IMR-90 (cell line): Measurements from ENCODE around the gene IKZF3. TPM values are rescaled to one million over a fixed set of nuclear protein-coding genes. Genes with fewer than 3 reads are reported as not detected.

Experiments
- ATAC-seq: fragments of 200-7000 bp; cut with Tn5 transposase; 2 replicates; pipeline ENCODE4 v1.9.1; 2020; ENCODE audit warnings: low read depth, mild to moderate bottlenecking, moderate library complexity
- BruUV-seq: library from RNA; stranded (reverse); fragments of 400-500 nt; replicated peaks from 2 replicates; lab custom pipeline; 2021; lab: Mats Ljungman, UMichigan
- CTCF ChIA-PET: fragments of 300-600 bp; formaldehyde crosslinking; extraction: SDS; loops from one replicate; lab custom pipeline; 2021; ENCODE audit warnings: antibody characterized with exemption; lab: Yijun Ruan, JAX
- POLR2A ChIA-PET: fragments of 300-600 bp; sonication (Branson Sonifier 250); formaldehyde crosslinking; loops from one replicate; lab custom pipeline; 2022; ENCODE audit warnings: antibody characterized with exemption; ENCODE audit not compliant: unreplicated experiment; lab: Charles Lee
- DNase-seq: peaks from one replicate; pipeline ENCODE4 v3.0.0; 2013
- H2AFZ ChIP-seq: replicated peaks from 2 replicates; pipeline ENCODE3; 2013; ENCODE audit warnings: low read length, mild to moderate bottlenecking; ENCODE audit not compliant: poor library complexity
- H2AK5ac ChIP-seq: 2 replicates; pipeline ENCODE4 v1.6.1; 2013; ENCODE audit warnings: low read depth, low read length, inconsistent platforms
- H2AK9ac ChIP-seq: replicated peaks from 2 replicates; pipeline ENCODE3; 2013; ENCODE audit warnings: mild to moderate bottlenecking, low read depth, low read length, moderate library complexity; ENCODE audit not compliant: poor library complexity
- H2BK120ac ChIP-seq: 2 replicates; pipeline ENCODE4 v1.6.1; 2013; ENCODE audit warnings: low read depth, low read length, inconsistent platforms
- H2BK15ac ChIP-seq: 3 replicates; pipeline ENCODE4 v1.6.1; 2013; ENCODE audit warnings: low read depth, low read length, inconsistent platforms
- H2BK20ac ChIP-seq: 2 replicates; pipeline ENCODE4 v1.6.1; 2013; ENCODE audit warnings: low read depth, mild to moderate bottlenecking, inconsistent platforms, low read length, moderate library complexity
- H2BK5ac ChIP-seq: 2 replicates; pipeline ENCODE4 v1.6.1; 2013; ENCODE audit warnings: mild to moderate bottlenecking, low read depth, low read length, inconsistent platforms; ENCODE audit not compliant: poor library complexity, severe bottlenecking
- H3K14ac ChIP-seq: replicated peaks from 2 replicates; pipeline ENCODE4 v1.6.1; 2013; ENCODE audit warnings: low read depth, low read length, inconsistent platforms
- H3K18ac ChIP-seq: 2 replicates; pipeline ENCODE4 v1.6.1; 2013; ENCODE audit warnings: low read depth, low read length, control low read depth
- H3K23ac ChIP-seq: 2 replicates; pipeline ENCODE4 v1.6.1; 2013; ENCODE audit warnings: low read depth, low read length, inconsistent platforms
- H3K27ac ChIP-seq: 2 replicates; pipeline ENCODE4 v1.5.1; 2013; ENCODE audit warnings: mild to moderate bottlenecking, control low read depth, low read length; ENCODE audit not compliant: insufficient read depth
- H3K27me3 ChIP-seq: 2 replicates; pipeline ENCODE4 v1.6.1; 2013; ENCODE audit warnings: low read length; ENCODE audit not compliant: control insufficient read depth, insufficient read depth
- H3K36me3 ChIP-seq: 2 replicates; pipeline ENCODE4 v1.6.1; 2013; ENCODE audit warnings: low read length, mixed read lengths; ENCODE audit not compliant: control insufficient read depth, insufficient read depth
- H3K4ac ChIP-seq: 2 replicates; pipeline ENCODE4 v1.6.1; 2013; ENCODE audit warnings: low read depth, low read length, inconsistent platforms
- H3K4me1 ChIP-seq: 2 replicates; pipeline ENCODE4 v1.6.1; 2013; ENCODE audit warnings: low read length, mixed read lengths; ENCODE audit not compliant: control insufficient read depth, insufficient read depth
- H3K4me2 ChIP-seq: 2 replicates; pipeline ENCODE4 v1.6.1; 2013; ENCODE audit warnings: low read depth, mild to moderate bottlenecking, control low read depth, low read length, moderate library complexity
- H3K4me3 ChIP-seq: 2 replicates; pipeline ENCODE4 v1.5.1; 2013; ENCODE audit warnings: low read depth, mild to moderate bottlenecking, control low read depth, low read length, moderate library complexity; ENCODE audit not compliant: insufficient read depth
- H3K56ac ChIP-seq: 2 replicates; pipeline ENCODE4 v1.6.1; 2013; ENCODE audit warnings: low read length, inconsistent platforms; ENCODE audit not compliant: insufficient read depth; ENCODE audit errors: extremely low read depth
- H3K79me1 ChIP-seq, 2 experiments: 2 replicates each; pipeline ENCODE4 v1.6.1; 2013; ENCODE audit warnings: low read length in 2 of 2, inconsistent platforms in 1 of 2, low read depth in 1 of 2
- H3K9ac ChIP-seq: 2 replicates; pipeline ENCODE4 v1.6.1; 2013; ENCODE audit warnings: low read depth, low read length, control low read depth
- H3K9me1 ChIP-seq: 2 replicates; pipeline ENCODE4 v1.6.1; 2013; ENCODE audit warnings: low read length, inconsistent platforms; ENCODE audit not compliant: insufficient read depth
- H3K9me3 ChIP-seq: 2 replicates; pipeline ENCODE4 v1.6.1; 2013; ENCODE audit warnings: low read length; ENCODE audit not compliant: control insufficient read depth, insufficient read depth
- H4K20me1 ChIP-seq: 2 replicates; pipeline ENCODE4 v1.6.1; 2013; ENCODE audit warnings: low read length, inconsistent platforms; ENCODE audit not compliant: insufficient read depth
- H4K5ac ChIP-seq: 2 replicates; pipeline ENCODE4 v1.6.1; 2013; ENCODE audit warnings: mild to moderate bottlenecking, low read depth, low read length, control low read depth
- H4K8ac ChIP-seq, 2 experiments: 2 replicates each; pipeline ENCODE4 v1.6.1; 2013; ENCODE audit warnings: low read depth in 2 of 2, low read length in 2 of 2, control low read depth in 1 of 2, inconsistent platforms in 1 of 2
- H4K91ac ChIP-seq: 2 replicates; pipeline ENCODE4 v1.6.1; 2013; ENCODE audit warnings: low read depth, low read length, inconsistent platforms; ENCODE audit not compliant: insufficient read depth
- BHLHE40 ChIP-seq: fragments of 150-350 bp; IDR thresholded peaks from 2 replicates; pipeline ENCODE4 v1.6.1; 2016; ENCODE audit warnings: mild to moderate bottlenecking, low read depth, low read length
- CEBPB ChIP-seq: IDR thresholded peaks from 2 replicates; pipeline ENCODE4 v1.6.1; 2012; ENCODE audit warnings: low read depth, low read length, improper control_type of control experiment
- CHD1 ChIP-seq: IDR thresholded peaks from 2 replicates; pipeline ENCODE4 v1.6.1; 2012; ENCODE audit warnings: low read depth, low read length, improper control_type of control experiment
- ELK1 ChIP-seq: fragments of 150-350 bp; IDR thresholded peaks from 2 replicates; pipeline ENCODE4 v1.6.1; 2016; ENCODE audit warnings: low read depth, mild to moderate bottlenecking, low read length, moderate library complexity, borderline replicate concordance
- FOS ChIP-seq: fragments of 150-350 bp; IDR thresholded peaks from 2 replicates; pipeline ENCODE4 v1.6.1; 2016; ENCODE audit warnings: low read depth, low read length
- MAFK ChIP-seq: IDR thresholded peaks from 2 replicates; pipeline ENCODE4 v1.6.1; 2012; ENCODE audit warnings: low read depth, low read length, improper control_type of control experiment
- MAZ ChIP-seq: IDR thresholded peaks from 2 replicates; pipeline ENCODE4 v1.6.1; 2012; ENCODE audit warnings: low read depth, mild to moderate bottlenecking, low read length, improper control_type of control experiment, moderate library complexity, borderline replicate concordance
- MXI1 ChIP-seq: IDR thresholded peaks from 2 replicates; pipeline ENCODE4 v1.6.1; 2012; ENCODE audit warnings: low read depth, mild to moderate bottlenecking, low read length, moderate library complexity, borderline replicate concordance
- NFE2L2 ChIP-seq: fragments of 150-350 bp; IDR thresholded peaks from 2 replicates; pipeline ENCODE4 v1.6.1; 2016; ENCODE audit warnings: low read depth, mild to moderate bottlenecking, low read length
- POLR2A ChIP-seq: IDR thresholded peaks from 2 replicates; pipeline ENCODE4 v1.6.1; 2012; ENCODE audit warnings: mild to moderate bottlenecking, low read depth, low read length
- RAD21 ChIP-seq: IDR thresholded peaks from 2 replicates; pipeline ENCODE4 v1.6.1; 2012; ENCODE audit warnings: low read length, improper control_type of control experiment
- RCOR1 ChIP-seq: IDR thresholded peaks from 2 replicates; pipeline ENCODE4 v1.6.1; 2012; ENCODE audit warnings: mild to moderate bottlenecking, low read length, improper control_type of control experiment; ENCODE audit not compliant: insufficient replicate concordance
- RFX5 ChIP-seq: IDR thresholded peaks from 2 replicates; pipeline ENCODE4 v1.8.0; 2012; ENCODE audit warnings: low read depth, mild to moderate bottlenecking, low read length, moderate library complexity
- SMC3 ChIP-seq: fragments of 150-350 bp; IDR thresholded peaks from 2 replicates; pipeline ENCODE4 v1.6.1; 2016; ENCODE audit warnings: low read depth, mild to moderate bottlenecking, antibody characterized with exemption, low read length, moderate library complexity
- USF2 ChIP-seq: fragments of 150-350 bp; IDR thresholded peaks from 2 replicates; pipeline ENCODE4 v1.6.1; 2017; ENCODE audit warnings: mild to moderate bottlenecking, antibody characterized with exemption, low read length, low read depth
- WGBS, 2 experiments: methylation state at CpG; one replicate each; pipeline versions ENCODE4 v1.1.5 to v1.1.7; 2013; ENCODE audit warnings: missing lambda C conversion rate in 2 of 2; ENCODE audit not compliant: insufficient read length in 1 of 2; ENCODE audit errors: extremely low coverage in 2 of 2; 5-methylcytosine and 5-hydroxymethylcytosine counted together
- dilution Hi-C: fragments of 300-500 bp; cut with HindIII; formaldehyde crosslinking; loops from one replicate; pipeline ENCODE4 v1.14.3; 2018; ENCODE audit warnings: low sequenced_read_pairs; ENCODE audit not compliant: unreplicated experiment
- in situ Hi-C: fragments of 300-500 bp; cut with MboI; formaldehyde crosslinking; loops from 3 replicates; pipeline ENCODE4 v1.14.3; 2019; ENCODE audit warnings: low sequenced_read_pairs, inconsistent platforms, mixed read lengths
- intact Hi-C: fragments of 100-400 bp; cut with micrococcal nuclease; formaldehyde crosslinking; loops from 2 replicates; pipeline ENCODE4 v1.10.0; 2022
- polyA plus RNA-seq, 3 experiments: library from polyadenylated mRNA; depleted of rRNA; stranded (reverse); fragments of >200 nt; gene quantifications; 2 replicates each; pipeline ENCODE4 v1.2.3, GENCODE V29; 2012; ENCODE audit warnings: low replicate concordance in 1 of 3
- total RNA-seq: library from RNA; depleted of rRNA; stranded (reverse); fragments of >200 nt; gene quantifications from 2 replicates; pipeline ENCODE4 v1.2.3, GENCODE V29; 2012
- TF ChIP-seq, protein P1 (sequence below): conservative IDR thresholded peaks from 2 replicates; pipeline ENCODE4 v1.5.1; 2012; ENCODE audit warnings: mild to moderate bottlenecking, low read depth, low read length, improper control_type of control experiment

IKZF3 gene
- total and polyA plus RNA-seq, 2 of the 4 experiments (the other 2 are of a cell fraction): not detected

DNA sequence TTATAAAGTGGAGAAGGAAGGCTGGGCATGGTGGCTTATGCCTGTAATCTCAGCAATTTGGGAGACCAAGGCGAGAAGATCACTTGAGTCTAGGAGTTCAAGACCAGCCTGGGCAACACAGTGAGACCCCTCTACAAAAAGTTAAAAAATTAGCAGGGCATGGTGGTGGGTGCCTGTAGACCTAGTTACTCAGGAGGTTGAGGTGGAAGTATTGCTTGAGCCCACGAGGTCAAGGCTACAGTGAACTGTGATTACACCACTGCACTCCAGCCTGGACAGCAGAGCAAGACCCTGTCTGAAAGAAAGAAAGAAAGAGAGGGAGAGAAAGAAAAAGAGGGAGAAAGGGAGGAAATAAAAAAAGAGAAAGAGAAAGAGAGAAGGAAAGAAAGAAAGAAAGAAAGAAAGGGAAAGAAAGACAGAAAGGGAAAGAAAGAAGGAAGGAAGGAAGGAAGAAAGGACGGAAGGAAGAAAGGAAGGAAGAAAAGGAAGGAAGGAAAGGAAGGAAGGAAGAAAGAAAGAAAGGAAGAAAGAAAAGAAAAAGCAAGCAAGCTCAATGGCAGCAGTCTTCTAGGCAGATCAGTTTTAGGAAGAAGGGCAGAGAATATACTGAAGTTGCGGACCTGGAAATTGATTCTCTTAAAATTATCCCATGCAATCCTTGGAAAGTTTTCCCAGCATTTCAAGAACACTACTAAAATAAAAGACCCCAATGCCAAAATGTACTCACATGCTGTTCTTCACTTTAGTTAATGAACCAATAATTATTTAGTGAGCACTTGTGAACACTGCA lies 53.0 kb downstream of the IKZF3 start:
- Histone ChIP-seq H3K36me3 (no peaks in the 10 kb centered on the region), H3K4me2 (no peak overlapping the region), H4K20me1 (no peaks in the 10 kb centered on the region), H4K91ac (no peak overlapping the region), H3K27ac (no peak overlapping the region), H3K9me3 (no peaks in the 10 kb centered on the region), H3K4ac (no peak overlapping the region), H3K18ac (no peak overlapping the region), H2AK9ac (no peak overlapping the region), H3K27me3 (peaks cover 46% of the 10 kb centered on the region), H3K9me1 (no peaks in the 10 kb centered on the region), H2AK5ac (no peak overlapping the region), H2BK15ac (no peak overlapping the region), H3K4me1 (no peaks in the 10 kb centered on the region), H4K5ac (no peak overlapping the region), H4K8ac (no peak overlapping the region), H3K4me3 (no peak overlapping the region), H3K9ac (no peak overlapping the region), H3K79me1 (no peaks in the 10 kb centered on the region), H3K56ac (no peak overlapping the region), H2BK120ac (no peak overlapping the region), H2BK20ac (no peak overlapping the region), H2AFZ (no peak overlapping the region), H2BK5ac (no peak overlapping the region), H3K14ac (no peak overlapping the region), H3K23ac (no peak overlapping the region)
- ATAC-seq (no peak), DNase-seq (no peak)
- TF ChIP-seq NFE2L2 (no peak), RAD21 (no peak), CEBPB (no peak), POLR2A (no peak), USF2 (no peak), CHD1 (no peak), FOS (no peak), RCOR1 (no peak), MXI1 (no peak), MAZ (no peak), MAFK (no peak), ELK1 (no peak), RFX5 (no peak), SMC3 (no peak), BHLHE40 (no peak)
- TF ChIP-seq, protein P1, sequence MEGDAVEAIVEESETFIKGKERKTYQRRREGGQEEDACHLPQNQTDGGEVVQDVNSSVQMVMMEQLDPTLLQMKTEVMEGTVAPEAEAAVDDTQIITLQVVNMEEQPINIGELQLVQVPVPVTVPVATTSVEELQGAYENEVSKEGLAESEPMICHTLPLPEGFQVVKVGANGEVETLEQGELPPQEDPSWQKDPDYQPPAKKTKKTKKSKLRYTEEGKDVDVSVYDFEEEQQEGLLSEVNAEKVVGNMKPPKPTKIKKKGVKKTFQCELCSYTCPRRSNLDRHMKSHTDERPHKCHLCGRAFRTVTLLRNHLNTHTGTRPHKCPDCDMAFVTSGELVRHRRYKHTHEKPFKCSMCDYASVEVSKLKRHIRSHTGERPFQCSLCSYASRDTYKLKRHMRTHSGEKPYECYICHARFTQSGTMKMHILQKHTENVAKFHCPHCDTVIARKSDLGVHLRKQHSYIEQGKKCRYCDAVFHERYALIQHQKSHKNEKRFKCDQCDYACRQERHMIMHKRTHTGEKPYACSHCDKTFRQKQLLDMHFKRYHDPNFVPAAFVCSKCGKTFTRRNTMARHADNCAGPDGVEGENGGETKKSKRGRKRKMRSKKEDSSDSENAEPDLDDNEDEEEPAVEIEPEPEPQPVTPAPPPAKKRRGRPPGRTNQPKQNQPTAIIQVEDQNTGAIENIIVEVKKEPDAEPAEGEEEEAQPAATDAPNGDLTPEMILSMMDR: no peak
- CTCF ChIA-PET: no interaction called here
- WGBS, 2 experiments: 20% methylated on average over 1 of the region's 4 CpGs; no CpG with 5 or more reads in 1 of the 2 experiments
- POLR2A ChIA-PET: no interaction called here
- no TSS peak for BruUV-seq
- in situ Hi-C loops (no loop called here), intact Hi-C loops (no loop called here), dilution Hi-C loops (no loop called here)
